Activated CD4-positive, CD25-positive, alpha-beta regulatory T cell treated with anti-CD3 and anti-CD28 coated beads, Interleukin-2, amount 50 U/mL, for 24 hours (primary cell): ENCODE results near the gene RNF5.

Experiments
- ATAC-seq, 2 donors: fragments of 150-1000 bp; cut with Tn5 transposase; one replicate each; pipeline ENCODE4 v1.10.0; 2021; ENCODE audit warnings: mild to moderate bottlenecking in 1 of 2, moderate library complexity in 1 of 2

RNF5 gene

GRCh38 chr6:32213649-32214048 lies 35.4 kb downstream of the RNF5 start:
- ATAC-seq = no peak

DNA sequence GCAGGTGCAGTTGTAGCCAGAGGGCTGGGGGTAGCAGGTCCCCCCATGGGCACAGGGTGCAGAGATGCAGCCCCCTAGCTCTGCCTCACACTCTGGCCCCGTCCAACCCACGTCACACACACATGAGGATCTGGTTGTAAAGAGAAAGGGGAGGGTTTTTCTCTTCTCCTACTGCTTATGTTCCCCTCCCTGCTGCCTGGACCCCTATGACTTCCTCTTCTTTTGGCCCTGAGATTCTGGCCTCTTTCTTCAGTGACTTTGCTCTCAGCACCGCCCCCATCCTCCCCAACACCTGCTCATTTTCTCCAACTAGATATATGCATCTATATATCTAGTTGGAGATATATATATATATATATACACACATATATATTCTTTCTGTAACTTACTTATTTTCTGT lies 35.9 kb downstream of the RNF5 start:
- ATAC-seq = no peak

DNA sequence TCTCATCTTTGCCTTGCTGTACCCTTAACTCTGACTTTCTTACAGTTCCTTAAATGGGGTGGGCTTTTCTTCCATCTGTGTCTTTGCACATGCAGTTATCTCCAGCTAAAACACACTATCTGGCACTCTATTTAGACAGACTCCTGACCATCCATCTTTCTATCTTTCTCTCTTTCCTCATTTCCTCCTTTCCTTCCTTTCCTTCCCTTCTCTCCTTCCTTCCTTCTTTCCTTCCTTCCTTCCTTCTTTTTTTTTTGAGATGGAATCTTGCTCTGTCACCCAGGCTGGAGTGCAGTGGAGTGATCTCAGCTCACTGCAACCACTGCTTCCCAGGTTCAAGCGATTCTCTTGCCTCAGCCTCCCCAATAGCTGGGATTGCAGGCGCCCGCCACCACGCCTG lies 37.4 kb downstream of the RNF5 start:
- ATAC-seq = no peak

DNA sequence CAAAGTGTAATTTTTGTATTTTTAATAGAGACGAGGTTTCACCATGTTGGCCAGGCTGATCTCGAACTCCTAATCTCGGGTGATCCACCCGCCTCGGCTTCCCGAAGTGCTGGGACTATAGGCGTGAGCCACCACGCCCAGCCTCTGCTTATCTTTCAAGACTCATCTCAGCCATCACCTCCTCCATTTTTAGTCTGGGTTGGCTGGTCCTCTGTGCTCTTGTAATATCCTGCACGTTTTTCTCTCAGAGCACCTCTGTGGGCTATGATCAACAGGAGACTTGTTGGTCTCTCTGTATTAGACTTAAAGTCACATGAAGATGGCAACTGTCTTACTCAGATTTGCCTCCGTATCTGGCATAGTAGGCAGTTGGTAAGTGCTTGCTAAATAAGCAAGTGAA lies 38.1 kb downstream of the RNF5 start:
- ATAC-seq = no peak

- no peak for ATAC-seq
Observed at GRCh38 chr6:32216998-32217397, 38.8 kb downstream of the RNF5 start.

- no peak for ATAC-seq
Observed at GRCh38 chr6:32218167-32218566, 40.0 kb downstream of the RNF5 start.

GRCh38 chr6:32220021-32220420 lies 41.8 kb downstream of the RNF5 start:
- ATAC-seq = no peak

- ATAC-seq = no peak
Observed at GRCh38 chr6:32222333-32223230, 44.4 kb downstream of the RNF5 start.

DNA sequence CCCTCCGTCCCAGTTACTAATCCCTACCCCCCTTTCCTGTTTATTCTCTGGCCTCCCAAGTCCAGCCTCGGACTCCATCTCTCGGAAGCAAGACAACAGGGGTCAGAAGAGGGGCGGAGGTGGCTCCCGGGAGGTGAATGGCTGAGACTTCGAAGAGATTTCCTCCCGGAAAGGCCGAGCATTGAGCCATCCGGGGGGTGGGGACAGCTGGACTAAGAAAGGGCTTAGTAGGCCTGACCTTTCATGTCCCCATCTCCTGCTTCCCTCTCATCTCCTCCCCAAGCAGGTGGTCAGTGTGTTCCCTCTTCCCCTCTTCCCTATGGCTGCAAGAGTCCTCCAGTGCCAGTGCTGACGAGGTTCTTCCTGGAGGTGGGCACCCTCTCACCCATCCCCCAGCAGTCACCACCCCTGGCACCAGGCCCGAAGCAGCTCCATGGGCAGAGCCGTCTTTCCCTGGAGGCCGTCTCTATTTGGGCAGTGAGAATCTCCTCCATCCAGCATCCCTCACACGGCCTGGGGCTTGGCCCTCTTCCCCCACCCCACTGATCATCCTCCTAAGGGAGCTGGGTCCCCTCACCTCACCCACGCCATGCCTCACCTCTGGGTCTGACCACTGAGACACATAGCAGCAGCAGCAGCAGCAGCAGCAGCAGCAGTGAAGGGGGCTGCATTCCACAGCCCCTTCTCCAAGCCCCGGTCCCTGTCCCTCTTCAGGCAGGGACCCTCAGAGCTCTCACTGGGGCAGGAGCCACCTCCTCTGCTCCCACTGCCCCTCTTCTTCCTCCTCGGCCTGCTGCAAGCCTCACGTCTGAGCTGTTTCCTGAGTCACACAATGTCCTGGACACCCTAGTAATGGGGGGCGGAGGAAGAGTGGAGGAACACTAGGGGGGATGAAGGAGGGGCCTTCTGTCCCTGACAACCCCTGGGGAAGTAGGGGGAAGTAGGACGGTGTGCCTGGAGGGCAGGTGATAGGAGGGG lies 45.3 kb downstream of the RNF5 start, which contains the start of gene NOTCH4:
Gene NOTCH4, minus strand, starts transcription at position 810 of the 978 bp plus-strand sequence. Its CDS starts 139 bp downstream, at position 671.
- no peak for ATAC-seq

GRCh38 chr6:32224696-32225095 lies 46.5 kb downstream of the RNF5 start:
- ATAC-seq = peak in 1 of 2 donors; percentile 35

DNA sequence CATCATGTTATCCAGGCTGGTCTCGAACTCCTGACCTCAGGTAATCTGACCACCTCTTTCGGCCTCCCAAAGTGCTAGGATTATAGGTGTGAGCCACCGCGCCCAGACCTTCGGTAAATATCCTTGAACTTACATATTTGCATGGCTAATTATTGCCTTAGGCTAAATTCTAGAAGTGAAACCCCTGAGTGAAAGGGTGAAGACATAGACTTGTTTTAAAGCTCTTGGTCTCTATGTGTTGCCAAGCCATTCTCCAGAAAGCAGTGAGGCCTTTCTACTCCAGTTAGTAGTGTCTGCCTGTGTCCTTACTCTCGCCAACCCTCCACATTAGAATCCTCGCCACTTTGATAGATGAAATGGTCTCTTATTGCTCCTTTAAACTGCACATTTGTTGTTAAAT lies 48.2 kb downstream of the RNF5 start:
- ATAC-seq = no peak
